ENCODE measurements around the gene TTN. TPM values are rescaled to one million over a fixed set of nuclear protein-coding genes. Genes with fewer than 3 reads are reported as not detected.

The TTN gene
- total and polyA plus RNA-seq, 2 of the 4 experiments (the other 2 are of a cell fraction): 0.02 to 0.18 TPM

DNA sequence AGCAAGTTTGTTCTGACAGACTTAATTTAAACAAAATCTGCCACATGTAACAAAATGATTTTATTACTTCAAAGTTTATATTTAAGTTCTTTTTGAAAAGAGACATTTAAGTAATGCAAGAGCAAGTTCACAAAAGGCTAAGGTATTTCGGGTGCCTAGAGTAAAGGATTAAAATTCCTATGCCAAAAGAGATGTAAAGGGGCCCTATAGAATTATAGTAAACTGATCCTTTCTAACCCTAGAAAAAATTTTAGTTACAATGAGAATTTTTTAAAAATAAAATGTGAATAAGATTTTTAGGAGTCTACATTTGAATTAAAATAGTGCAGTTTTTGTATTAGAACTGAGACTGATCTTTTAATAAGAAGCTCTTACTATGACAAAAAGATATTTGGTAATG lies 179.8 kb downstream of the TTN start:
- in situ Hi-C loops (cut with MboI; ENCODE audit: low sequenced_read_pairs): no loop called here
- no peak for ATAC-seq (ENCODE audit: low read depth)
- POLR2A ChIA-PET (ENCODE audit: unreplicated experiment): no interaction called here

More for the DNA sequence above, 179.8 kb downstream of the TTN start:
- Histone ChIP-seq H3K27ac (ENCODE audit: insufficient read depth, low read length) (no peak overlapping the region), H3K36me3 (ENCODE audit: control insufficient read depth, insufficient read depth, low read length) (no peaks in the 10 kb centered on the region), H4K5ac (ENCODE audit: low read depth, low read length) (no peak overlapping the region), H2BK120ac (ENCODE audit: low read depth, low read length) (no peak overlapping the region), H3K18ac (ENCODE audit: low read depth, low read length) (no peak overlapping the region), H3K14ac (replicated peaks; ENCODE audit: low read depth, low read length) (no peak overlapping the region), H4K8ac (ENCODE audit: low read depth in 2 of 2, low read length in 2 of 2) (no peak overlapping the region), H3K9ac (ENCODE audit: low read depth, low read length) (no peak overlapping the region), H2BK5ac (ENCODE audit: low read depth, low read length, poor library complexity, severe bottlenecking) (no peak overlapping the region), H3K4me3 (ENCODE audit: insufficient read depth, low read depth, low read length) (no peak overlapping the region), H2BK15ac (ENCODE audit: low read depth, low read length) (no peak overlapping the region), H3K4ac (ENCODE audit: low read depth, low read length) (no peak overlapping the region), H4K20me1 (ENCODE audit: insufficient read depth, low read length) (no peaks in the 10 kb centered on the region), H3K9me1 (ENCODE audit: insufficient read depth, low read length) (no peaks in the 10 kb centered on the region), H3K9me3 (ENCODE audit: control insufficient read depth, insufficient read depth, low read length) (no peaks in the 10 kb centered on the region), H3K56ac (ENCODE audit: extremely low read depth, insufficient read depth, low read length) (no peak overlapping the region), H2AFZ (replicated peaks; ENCODE audit: low read length, poor library complexity) (no peak overlapping the region), H2AK5ac (ENCODE audit: low read depth, low read length) (no peak overlapping the region), H3K23ac (ENCODE audit: low read depth, low read length) (no peak overlapping the region), H3K27me3 (ENCODE audit: control insufficient read depth, insufficient read depth, low read length) (no peaks in the 10 kb centered on the region; the same call in 1 of the 2 replicates), H3K4me1 (ENCODE audit: control insufficient read depth, insufficient read depth, low read length) (no peaks in the 10 kb centered on the region), H3K4me2 (ENCODE audit: low read depth, low read length) (no peak overlapping the region), H2BK20ac (ENCODE audit: low read depth, low read length) (no peak overlapping the region), H2AK9ac (replicated peaks; ENCODE audit: low read depth, low read length, poor library complexity) (no peak overlapping the region), H3K79me1 (ENCODE audit: low read depth in 1 of 2, low read length in 2 of 2) (no peaks in the 10 kb centered on the region), H4K91ac (ENCODE audit: insufficient read depth, low read depth, low read length) (no peak overlapping the region)
- BruUV-seq (replicated peaks): no TSS peak
- TF ChIP-seq RFX5 (IDR thresholded peaks at IDR 0.05; ENCODE audit: low read depth, low read length) (no peak), RCOR1 (IDR thresholded peaks at IDR 0.05; ENCODE audit: insufficient replicate concordance, low read length) (no peak), NFE2L2 (IDR thresholded peaks at IDR 0.05; ENCODE audit: low read depth, low read length) (no peak), FOS (IDR thresholded peaks at IDR 0.05; ENCODE audit: low read depth, low read length) (no peak), MAFK (IDR thresholded peaks at IDR 0.05; ENCODE audit: low read depth, low read length) (no peak), CHD1 (IDR thresholded peaks at IDR 0.05; ENCODE audit: low read depth, low read length) (no peak), CEBPB (IDR thresholded peaks at IDR 0.05; ENCODE audit: low read depth, low read length) (no peak), POLR2A (IDR thresholded peaks at IDR 0.05; ENCODE audit: low read depth, low read length) (no peak), SMC3 (IDR thresholded peaks at IDR 0.05; ENCODE audit: low read depth, low read length) (no peak), MXI1 (IDR thresholded peaks at IDR 0.05; ENCODE audit: borderline replicate concordance, low read depth, low read length) (no peak), BHLHE40 (IDR thresholded peaks at IDR 0.05; ENCODE audit: low read depth, low read length) (no peak), MAZ (IDR thresholded peaks at IDR 0.05; ENCODE audit: borderline replicate concordance, low read depth, low read length) (no peak), RAD21 (IDR thresholded peaks at IDR 0.05; ENCODE audit: low read length) (no peak)
- TF ChIP-seq, protein P1, sequence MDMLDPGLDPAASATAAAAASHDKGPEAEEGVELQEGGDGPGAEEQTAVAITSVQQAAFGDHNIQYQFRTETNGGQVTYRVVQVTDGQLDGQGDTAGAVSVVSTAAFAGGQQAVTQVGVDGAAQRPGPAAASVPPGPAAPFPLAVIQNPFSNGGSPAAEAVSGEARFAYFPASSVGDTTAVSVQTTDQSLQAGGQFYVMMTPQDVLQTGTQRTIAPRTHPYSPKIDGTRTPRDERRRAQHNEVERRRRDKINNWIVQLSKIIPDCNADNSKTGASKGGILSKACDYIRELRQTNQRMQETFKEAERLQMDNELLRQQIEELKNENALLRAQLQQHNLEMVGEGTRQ (IDR thresholded peaks at IDR 0.05; ENCODE audit: low read depth, low read length): no peak
- TF ChIP-seq, protein P2, sequence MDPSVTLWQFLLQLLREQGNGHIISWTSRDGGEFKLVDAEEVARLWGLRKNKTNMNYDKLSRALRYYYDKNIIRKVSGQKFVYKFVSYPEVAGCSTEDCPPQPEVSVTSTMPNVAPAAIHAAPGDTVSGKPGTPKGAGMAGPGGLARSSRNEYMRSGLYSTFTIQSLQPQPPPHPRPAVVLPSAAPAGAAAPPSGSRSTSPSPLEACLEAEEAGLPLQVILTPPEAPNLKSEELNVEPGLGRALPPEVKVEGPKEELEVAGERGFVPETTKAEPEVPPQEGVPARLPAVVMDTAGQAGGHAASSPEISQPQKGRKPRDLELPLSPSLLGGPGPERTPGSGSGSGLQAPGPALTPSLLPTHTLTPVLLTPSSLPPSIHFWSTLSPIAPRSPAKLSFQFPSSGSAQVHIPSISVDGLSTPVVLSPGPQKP (IDR thresholded peaks at IDR 0.05; ENCODE audit: borderline replicate concordance, low read depth, low read length): no peak
- WGBS, 2 experiments (ENCODE audit: extremely low coverage in 2 of 2, insufficient read length in 1 of 2): no CpG with 5 or more reads among the region's 1 CpG
- intact Hi-C loops (cut with micrococcal nuclease): no loop called here
- dilution Hi-C loops (cut with HindIII; ENCODE audit: low sequenced_read_pairs, unreplicated experiment): no loop called here
- CTCF ChIA-PET: no interaction called here
- no peak for DNase-seq

Data from IMR-90 (cell line).